Measurements from ENCODE around the gene SSBP2. TPM values are rescaled to one million over a fixed set of nuclear protein-coding genes. Genes with fewer than 3 reads are reported as not detected.
A peak's percentile ranks its signal among the peaks of the same experiment; 100 is the strongest.
"Not testable (repeated sequence)": the region's sequence is repeated elsewhere in the genome, so short reads cannot be mapped to it uniquely, and the experiment has no call there.

The SSBP2 gene
- total RNA-seq, 1 donor from 2014 or later: 47.9 TPM

DNA sequence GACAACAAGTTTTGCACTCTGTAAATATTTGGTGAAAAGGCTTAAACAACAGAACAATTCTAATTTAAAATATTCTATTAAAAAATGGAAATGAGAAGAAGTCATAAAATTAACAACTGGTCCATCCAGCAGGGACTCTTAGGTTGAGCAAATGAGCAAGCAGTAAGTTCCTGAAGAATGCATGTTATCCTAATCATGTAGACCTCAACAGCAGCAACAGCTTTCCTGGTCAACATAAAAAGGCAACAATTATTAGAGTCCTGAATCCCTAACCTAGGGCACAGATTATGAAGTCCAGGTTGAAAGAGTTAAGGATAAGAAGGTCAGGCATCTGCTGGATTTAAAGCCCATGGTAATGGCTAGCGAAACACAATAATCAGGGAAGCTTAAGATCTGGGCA lies 120.9 kb downstream of the SSBP2 start:
- no peaks in the 10 kb centered on the region for H3K27me3 Mint-ChIP-seq (ENCODE audit: low read depth)
- peaks cover 2% of the 10 kb centered on the region for H3K36me3 Mint-ChIP-seq (ENCODE audit: low read depth)
- H3K4me3 Mint-ChIP-seq (ENCODE audit: unreplicated experiment): no peak overlapping the region
- H3K4me1 Mint-ChIP-seq (ENCODE audit: low read depth): peaks cover 16% of the 10 kb centered on the region
- no peak overlapping the region for H3K27ac Mint-ChIP-seq (ENCODE audit: unreplicated experiment)
- no peaks in the 10 kb centered on the region for H3K9me3 Mint-ChIP-seq (ENCODE audit: low read depth)
- DNase-seq (ENCODE audit: low spot score): no peak
- TF ChIP-seq, protein P1, sequence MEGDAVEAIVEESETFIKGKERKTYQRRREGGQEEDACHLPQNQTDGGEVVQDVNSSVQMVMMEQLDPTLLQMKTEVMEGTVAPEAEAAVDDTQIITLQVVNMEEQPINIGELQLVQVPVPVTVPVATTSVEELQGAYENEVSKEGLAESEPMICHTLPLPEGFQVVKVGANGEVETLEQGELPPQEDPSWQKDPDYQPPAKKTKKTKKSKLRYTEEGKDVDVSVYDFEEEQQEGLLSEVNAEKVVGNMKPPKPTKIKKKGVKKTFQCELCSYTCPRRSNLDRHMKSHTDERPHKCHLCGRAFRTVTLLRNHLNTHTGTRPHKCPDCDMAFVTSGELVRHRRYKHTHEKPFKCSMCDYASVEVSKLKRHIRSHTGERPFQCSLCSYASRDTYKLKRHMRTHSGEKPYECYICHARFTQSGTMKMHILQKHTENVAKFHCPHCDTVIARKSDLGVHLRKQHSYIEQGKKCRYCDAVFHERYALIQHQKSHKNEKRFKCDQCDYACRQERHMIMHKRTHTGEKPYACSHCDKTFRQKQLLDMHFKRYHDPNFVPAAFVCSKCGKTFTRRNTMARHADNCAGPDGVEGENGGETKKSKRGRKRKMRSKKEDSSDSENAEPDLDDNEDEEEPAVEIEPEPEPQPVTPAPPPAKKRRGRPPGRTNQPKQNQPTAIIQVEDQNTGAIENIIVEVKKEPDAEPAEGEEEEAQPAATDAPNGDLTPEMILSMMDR (IDR thresholded peaks at IDR 0.05): no peak

DNA sequence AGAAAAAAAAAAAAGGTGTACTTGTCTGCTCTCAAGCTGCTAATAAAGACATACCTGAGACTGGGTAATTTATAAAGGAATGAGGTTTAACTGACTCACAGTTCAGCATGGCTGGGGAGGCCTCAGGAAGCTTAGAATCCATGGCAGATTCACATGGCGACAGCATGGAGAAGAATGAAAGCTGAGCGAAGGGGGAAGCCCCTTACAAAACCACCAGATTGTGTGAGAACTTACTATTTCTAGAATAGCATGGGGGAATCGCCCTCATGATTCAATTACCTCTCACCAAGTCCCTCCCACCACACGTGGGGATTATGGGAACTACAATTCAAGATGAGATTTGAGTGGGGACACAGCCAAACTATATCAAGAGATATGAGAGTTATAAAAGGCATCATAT lies 122.8 kb downstream of the SSBP2 start:
- not testable (repeated sequence) for H3K36me3 Mint-ChIP-seq (ENCODE audit: low read depth); DNase-seq (ENCODE audit: low spot score); H3K27me3 Mint-ChIP-seq (ENCODE audit: low read depth); H3K27ac Mint-ChIP-seq (ENCODE audit: unreplicated experiment); H3K9me3 Mint-ChIP-seq (ENCODE audit: low read depth); H3K4me3 Mint-ChIP-seq (ENCODE audit: unreplicated experiment)
- H3K4me1 Mint-ChIP-seq (ENCODE audit: low read depth): peaks cover 16% of the 10 kb centered on the region

DNA sequence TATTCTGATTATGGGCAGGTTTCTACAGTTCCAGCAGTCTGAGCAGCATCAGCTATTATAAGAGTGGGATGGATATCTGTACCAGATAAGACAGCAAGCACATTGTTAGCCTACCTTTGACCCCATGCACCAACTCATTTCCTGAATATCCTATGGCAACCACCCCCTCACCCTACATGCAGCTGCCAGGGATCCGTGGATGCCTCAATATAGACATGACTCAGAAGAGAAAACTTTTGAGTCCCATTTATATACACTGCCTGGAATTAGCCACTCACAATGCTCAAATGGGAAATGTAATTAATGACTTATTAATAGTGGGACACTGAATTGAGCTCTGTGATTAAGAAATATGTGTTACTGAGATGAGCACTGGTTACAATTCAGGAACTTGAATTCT lies 124.4 kb downstream of the SSBP2 start:
- H3K4me3 Mint-ChIP-seq (ENCODE audit: unreplicated experiment): no peak overlapping the region
- peak overlapping the region; percentile 43 for H3K27ac Mint-ChIP-seq (ENCODE audit: unreplicated experiment)
- TF ChIP-seq, protein P1 (IDR thresholded peaks at IDR 0.05): no peak
- DNase-seq (ENCODE audit: low spot score): no peak
- peaks cover 16% of the 10 kb centered on the region for H3K4me1 Mint-ChIP-seq (ENCODE audit: low read depth)
- H3K27me3 Mint-ChIP-seq (ENCODE audit: low read depth): no peaks in the 10 kb centered on the region
- H3K9me3 Mint-ChIP-seq (ENCODE audit: low read depth): no peaks in the 10 kb centered on the region
- H3K36me3 Mint-ChIP-seq (ENCODE audit: low read depth): peaks cover 3% of the 10 kb centered on the region

DNA sequence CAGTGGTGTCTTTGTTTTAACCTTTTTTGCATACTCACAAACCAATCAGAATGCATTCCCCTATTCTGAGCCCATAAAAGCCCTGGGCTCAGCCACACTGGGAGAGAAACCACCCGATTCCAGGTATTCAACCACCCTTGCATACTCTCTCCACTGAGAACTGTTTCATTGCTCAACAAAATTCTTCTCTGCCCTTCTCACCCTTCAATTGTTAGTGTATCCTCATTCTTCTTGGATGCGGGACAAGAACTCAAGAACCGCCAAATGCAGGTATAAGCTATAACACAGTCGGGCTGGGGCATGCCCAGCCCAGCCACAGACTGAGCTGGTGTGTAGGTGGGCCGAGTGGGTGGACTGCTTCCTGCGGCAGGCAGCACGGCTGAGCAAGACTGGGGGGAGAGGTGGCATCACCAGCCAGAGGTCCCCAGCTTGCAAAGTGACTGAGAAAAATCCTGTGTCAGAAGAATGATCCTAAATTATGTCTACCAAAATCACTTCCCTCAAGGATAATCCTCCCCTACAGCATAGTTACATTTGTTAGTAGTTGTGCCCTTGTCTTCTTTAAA lies 141.0 kb downstream of the SSBP2 start:
- Mint-ChIP-seq H3K27me3 (ENCODE audit: low read depth) (no peaks in the 10 kb centered on the region), H3K4me3 (ENCODE audit: unreplicated experiment) (no peak overlapping the region), H3K9me3 (ENCODE audit: low read depth) (peaks cover 3% of the 10 kb centered on the region), H3K27ac (ENCODE audit: unreplicated experiment) (no peak overlapping the region), H3K36me3 (ENCODE audit: low read depth) (peaks cover 8% of the 10 kb centered on the region), H3K4me1 (ENCODE audit: low read depth) (no peaks in the 10 kb centered on the region)
- DNase-seq (ENCODE audit: low spot score): no peak
- TF ChIP-seq, protein P1 (IDR thresholded peaks at IDR 0.05): no peak

DNA sequence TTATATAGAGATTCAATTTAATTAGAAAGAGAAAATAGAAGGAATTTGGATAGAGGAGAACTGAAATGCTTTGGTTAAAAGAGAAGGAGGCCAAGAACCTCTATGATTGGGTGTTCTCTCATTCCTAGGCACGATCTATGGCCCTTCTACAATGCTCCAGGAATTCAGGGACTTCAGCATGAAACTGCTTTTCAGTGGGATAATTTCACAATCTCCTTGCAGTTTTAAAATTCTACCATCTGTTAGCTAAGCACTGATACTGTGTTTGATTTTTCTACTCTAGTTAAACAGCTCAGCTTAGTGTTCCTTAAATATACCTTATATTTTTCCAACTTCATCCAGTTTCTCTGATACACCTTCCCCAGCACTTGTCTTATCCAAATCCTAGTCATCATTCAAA lies 141.9 kb downstream of the SSBP2 start:
- Mint-ChIP-seq H3K27me3 (ENCODE audit: low read depth) (no peaks in the 10 kb centered on the region), H3K36me3 (ENCODE audit: low read depth) (peaks cover 8% of the 10 kb centered on the region), H3K27ac (ENCODE audit: unreplicated experiment) (no peak overlapping the region), H3K4me3 (ENCODE audit: unreplicated experiment) (no peak overlapping the region), H3K4me1 (ENCODE audit: low read depth) (peaks cover 3% of the 10 kb centered on the region), H3K9me3 (ENCODE audit: low read depth) (peaks cover 3% of the 10 kb centered on the region)
- TF ChIP-seq, protein P1 (IDR thresholded peaks at IDR 0.05): no peak
- DNase-seq (ENCODE audit: low spot score): no peak

DNA sequence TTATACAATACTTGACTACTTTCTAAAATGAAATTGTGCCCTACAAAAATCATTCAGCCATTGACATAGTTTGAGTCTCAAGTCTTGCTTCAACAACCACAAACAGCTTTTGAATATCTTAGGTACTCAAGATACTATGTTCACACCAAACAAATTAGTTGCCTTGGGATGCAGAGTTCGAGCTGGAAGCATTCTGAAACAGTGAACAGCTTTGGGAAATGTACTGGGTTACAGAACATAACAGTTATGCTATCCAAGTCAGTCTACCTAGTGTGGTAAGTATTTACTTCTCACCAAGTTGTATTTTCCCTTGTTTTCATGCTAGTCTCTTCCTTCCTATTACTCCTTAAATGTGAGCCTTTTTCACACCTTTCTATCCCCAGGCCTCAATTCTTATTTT lies 143.2 kb downstream of the SSBP2 start:
- Mint-ChIP-seq H3K9me3 (ENCODE audit: low read depth) (peaks cover 3% of the 10 kb centered on the region), H3K4me3 (ENCODE audit: unreplicated experiment) (no peak overlapping the region), H3K27ac (ENCODE audit: unreplicated experiment) (no peak overlapping the region), H3K27me3 (ENCODE audit: low read depth) (no peaks in the 10 kb centered on the region), H3K4me1 (ENCODE audit: low read depth) (peaks cover 3% of the 10 kb centered on the region), H3K36me3 (ENCODE audit: low read depth) (peaks cover 3% of the 10 kb centered on the region)
- DNase-seq (ENCODE audit: low spot score): no peak
- TF ChIP-seq, protein P1 (IDR thresholded peaks at IDR 0.05): no peak

All from chondrocyte (in vitro differentiated cells).